Fibroblast of gingiva (primary cell): ENCODE results near the gene POC1B.
"Not testable (repeated sequence)": the region's sequence is repeated elsewhere in the genome, so short reads cannot be mapped to it uniquely, and the experiment has no call there.

Source experiments
- DNase-seq: peaks from one replicate; pipeline ENCODE4 v3.0.0-alpha.2; 2011; ENCODE audit warnings: low read depth

Gene POC1B

GRCh38 chr12:89464974-89465592, 60.8 kb downstream of the POC1B start:
- DNase-seq = no peak

- peak; percentile 64 for DNase-seq
Observed at GRCh38 chr12:89461649-89462612, 63.9 kb downstream of the POC1B start.

GRCh38 chr12:89461190-89461589, 64.7 kb downstream of the POC1B start:
- no peak for DNase-seq

- not testable (repeated sequence) for DNase-seq
Observed at GRCh38 chr12:89459279-89459678, 66.6 kb downstream of the POC1B start.

- no peak for DNase-seq
Observed at GRCh38 chr12:89456565-89456964, 69.3 kb downstream of the POC1B start.

- DNase-seq = peak; percentile 21
Observed at GRCh38 chr12:89454080-89454848, 71.6 kb downstream of the POC1B start.

- peak; percentile 86 for DNase-seq
Observed at GRCh38 chr12:89453121-89453978, 72.5 kb downstream of the POC1B start.

- no peak for DNase-seq
Observed at GRCh38 chr12:89451841-89452251, 74.0 kb downstream of the POC1B start.

GRCh38 chr12:89450907-89451306, 74.9 kb downstream of the POC1B start:
- peak; percentile 49 for DNase-seq

GRCh38 chr12:89448951-89449371, 76.9 kb downstream of the POC1B start:
- DNase-seq = no peak

GRCh38 chr12:89448526-89448925, 77.3 kb downstream of the POC1B start:
- no peak for DNase-seq

GRCh38 chr12:89439941-89440340, 85.9 kb downstream of the POC1B start:
- no peak for DNase-seq

- no peak for DNase-seq
Observed at GRCh38 chr12:89437231-89437630, 88.6 kb downstream of the POC1B start.

- DNase-seq = no peak
Observed at GRCh38 chr12:89436062-89436461, 89.8 kb downstream of the POC1B start.

- DNase-seq = no peak
Observed at GRCh38 chr12:89433634-89434033, 92.2 kb downstream of the POC1B start.

GRCh38 chr12:89432396-89432795, 93.5 kb downstream of the POC1B start:
- no peak for DNase-seq

GRCh38 chr12:89429528-89429927, 96.3 kb downstream of the POC1B start:
- no peak for DNase-seq

- peak; percentile 36 for DNase-seq
Observed at GRCh38 chr12:89427508-89428156, 98.2 kb downstream of the POC1B start.

GRCh38 chr12:89424846-89425245, 101.0 kb downstream of the POC1B start:
- no peak for DNase-seq

GRCh38 chr12:89424389-89424788, 101.5 kb downstream of the POC1B start:
- no peak for DNase-seq
